Dedifferentiated amniotic fluid mesenchymal stem cell (primary cell): Measurements from ENCODE around the gene KTN1.

Experiments used
- DNase-seq: peaks from one replicate; pipeline ENCODE4 v3.0.0-alpha.2; 2016; ENCODE audit errors: extremely low spot score

KTN1 gene

DNA sequence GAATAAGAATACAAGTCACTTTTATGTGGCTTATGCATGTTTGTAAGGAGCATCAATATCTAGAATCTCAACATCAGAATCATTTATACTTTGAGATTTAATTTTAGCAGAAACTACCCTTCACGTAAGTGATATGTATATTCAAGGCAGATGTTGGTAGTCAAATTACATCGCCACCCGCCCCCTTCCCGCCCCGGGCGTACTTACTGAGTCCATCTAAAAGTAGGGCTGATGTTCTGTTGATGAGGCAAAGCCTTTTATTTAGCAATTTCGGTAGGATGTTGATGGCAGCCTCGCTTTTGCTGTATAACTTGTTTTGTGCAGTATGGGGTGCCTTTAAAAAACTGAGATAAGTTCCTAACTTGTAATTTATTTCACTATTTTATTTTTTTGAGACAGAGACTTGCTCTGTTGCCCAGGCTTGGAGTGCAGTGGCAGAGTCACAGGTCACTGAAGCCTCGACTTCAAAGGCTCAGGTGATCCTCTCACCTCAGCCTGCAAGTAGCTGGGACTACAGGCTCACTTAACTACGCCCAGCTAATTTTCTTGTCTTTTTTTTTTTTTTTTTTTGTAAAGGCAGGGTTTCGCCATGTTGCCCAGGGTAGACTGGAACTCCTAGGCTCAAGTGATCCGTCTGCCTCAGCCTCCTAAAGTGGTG is 30.8 kb downstream of the KTN1 start:
- no peak for DNase-seq

DNA sequence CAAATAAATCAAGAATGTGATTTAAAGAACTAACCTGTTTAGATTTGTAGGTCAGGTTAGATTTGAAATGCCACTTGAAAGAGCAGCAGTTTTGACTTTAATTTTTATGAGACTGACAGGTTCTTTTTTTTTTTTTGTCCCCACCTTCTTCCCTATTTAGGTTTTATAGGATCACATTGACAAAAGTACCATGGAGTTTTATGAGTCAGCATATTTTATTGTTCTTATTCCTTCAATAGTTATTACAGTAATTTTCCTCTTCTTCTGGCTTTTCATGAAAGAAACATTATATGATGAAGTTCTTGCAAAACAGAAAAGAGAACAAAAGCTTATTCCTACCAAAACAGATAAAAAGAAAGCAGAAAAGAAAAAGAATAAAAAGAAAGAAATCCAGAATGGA is 31.9 kb downstream of the KTN1 start:
- no peak for DNase-seq

DNA sequence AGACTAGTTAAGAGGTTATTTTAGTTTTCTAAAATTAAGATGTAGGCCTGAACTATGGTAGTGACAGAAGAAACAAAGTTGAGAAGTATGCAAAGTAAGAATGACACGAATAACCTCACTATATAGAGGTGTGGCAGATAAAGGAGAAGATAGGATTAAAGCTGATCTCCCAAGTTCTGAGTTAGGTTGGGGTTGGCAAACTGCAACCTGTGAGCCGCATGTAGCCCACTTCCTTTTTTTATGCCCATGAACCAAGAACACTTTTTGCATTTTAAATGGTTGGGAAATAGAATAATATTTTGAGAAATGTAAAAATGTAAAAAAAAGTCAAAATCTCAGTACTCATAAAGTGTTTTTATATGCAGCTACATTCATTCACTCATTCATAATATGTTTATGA is 34.3 kb downstream of the KTN1 start:
- DNase-seq = no peak

DNA sequence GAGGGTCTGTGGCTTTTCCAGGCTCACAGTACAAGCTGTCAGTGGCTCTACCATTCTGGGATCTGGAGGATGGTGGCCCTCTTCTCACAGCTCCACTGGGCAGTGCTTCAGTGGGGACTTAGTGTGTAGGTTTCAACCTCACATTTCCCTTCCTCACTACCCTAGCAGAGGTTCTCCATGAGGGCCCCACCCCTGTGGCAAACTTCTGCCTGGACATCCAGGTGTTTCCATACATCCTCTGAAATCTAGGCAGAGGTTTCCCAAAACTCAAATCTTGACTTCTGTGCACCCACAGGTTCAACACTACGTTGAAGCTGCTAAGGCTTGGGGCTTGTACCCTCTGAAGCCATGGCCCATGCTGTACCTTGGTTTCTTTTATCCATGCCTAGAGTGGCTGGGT is 40.3 kb downstream of the KTN1 start:
- DNase-seq = no peak

DNA sequence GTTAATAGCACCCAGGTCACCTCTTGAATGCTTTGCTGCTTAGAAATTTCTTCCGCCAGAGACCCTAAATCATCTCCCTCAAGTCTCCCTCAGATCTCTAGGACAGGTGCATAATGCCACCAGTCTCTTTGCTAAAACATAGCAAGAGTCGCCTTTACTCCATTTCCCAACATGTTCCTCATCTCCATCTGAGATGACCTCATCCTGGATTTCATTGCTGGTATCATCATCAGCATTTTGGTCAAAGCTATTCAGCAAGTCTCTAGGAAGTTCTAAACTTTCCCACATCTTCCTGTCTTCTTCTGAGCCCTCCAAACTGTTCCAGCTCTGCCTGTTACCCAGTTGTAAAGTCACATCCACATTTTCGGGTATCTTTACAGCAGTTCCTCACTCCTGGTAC is 41.0 kb downstream of the KTN1 start:
- DNase-seq = no peak

DNA sequence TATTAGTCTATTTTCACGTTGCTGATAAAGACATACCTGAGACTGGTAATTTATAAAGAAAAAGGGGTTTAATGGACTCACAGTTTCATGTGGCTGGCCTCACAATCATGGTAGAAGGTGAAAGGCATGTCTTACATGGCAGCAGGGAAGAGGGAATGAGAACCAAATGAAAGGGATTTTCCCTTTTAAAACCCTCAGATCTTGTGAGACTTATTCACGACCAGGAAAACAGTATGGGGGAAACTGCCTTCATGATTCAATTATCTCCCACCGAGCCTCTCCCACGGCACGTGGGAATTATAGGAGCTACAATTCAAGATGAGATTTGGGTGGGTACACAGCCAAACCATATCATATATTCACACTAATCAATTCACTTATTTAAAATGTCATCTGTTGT is 41.4 kb downstream of the KTN1 start:
- no peak for DNase-seq

DNA sequence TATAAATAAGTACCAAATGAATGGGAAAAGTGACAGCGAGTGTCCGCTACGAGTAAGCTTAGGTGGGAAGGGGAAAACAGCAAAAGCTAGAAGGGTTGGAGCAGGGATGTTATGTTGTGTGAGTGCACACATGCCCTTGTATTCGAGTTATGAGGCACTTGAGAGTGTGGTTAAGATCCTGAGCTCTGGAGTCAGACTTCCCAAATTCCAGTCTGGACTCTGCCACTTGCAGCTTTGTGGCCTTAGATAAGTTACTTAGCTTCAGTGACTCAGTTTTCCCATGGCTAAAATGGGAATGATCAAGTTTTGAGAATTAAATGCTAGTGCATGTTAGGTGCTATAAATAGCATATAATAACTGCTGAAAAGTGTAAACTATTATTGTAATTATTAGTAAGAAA is 44.9 kb downstream of the KTN1 start:
- no peak for DNase-seq

DNA sequence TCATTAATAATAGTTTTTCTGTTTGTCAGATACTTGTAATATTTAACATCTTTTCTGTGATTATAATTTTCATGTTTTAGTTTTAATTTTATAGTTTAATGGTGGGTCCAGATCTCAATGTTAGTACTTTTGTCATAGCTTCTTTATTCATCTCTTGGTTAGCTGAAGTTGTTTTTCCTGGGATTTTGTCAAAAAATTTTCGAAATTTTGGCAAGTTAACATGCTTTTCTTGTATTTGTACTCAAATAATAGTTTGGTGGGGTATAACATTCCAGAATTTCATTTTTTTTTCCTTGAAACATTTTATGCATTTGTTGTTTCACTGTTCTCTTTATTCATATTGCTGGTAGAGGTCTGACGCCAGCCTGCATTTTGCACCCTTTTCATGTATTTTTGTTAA is 45.5 kb downstream of the KTN1 start:
- no peak for DNase-seq

DNA sequence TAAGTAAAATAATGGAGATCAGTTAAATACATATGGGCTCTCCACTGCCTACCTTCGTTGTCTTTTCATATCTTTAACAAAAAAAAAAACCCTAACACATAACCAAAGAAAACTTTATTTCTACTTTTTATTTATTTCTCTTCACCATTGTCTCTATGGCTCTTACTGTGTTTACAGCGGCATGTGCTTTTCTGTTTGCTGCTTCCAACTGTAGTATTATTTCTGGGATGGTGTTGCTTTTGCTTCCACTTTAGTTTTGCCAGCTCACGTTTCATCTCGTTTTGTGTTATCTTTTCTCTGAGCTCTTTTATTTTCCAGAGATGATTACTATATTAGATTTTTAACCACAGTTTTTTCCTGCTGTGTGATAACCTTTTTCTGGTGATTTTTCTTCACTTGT is 46.1 kb downstream of the KTN1 start:
- DNase-seq = no peak

DNA sequence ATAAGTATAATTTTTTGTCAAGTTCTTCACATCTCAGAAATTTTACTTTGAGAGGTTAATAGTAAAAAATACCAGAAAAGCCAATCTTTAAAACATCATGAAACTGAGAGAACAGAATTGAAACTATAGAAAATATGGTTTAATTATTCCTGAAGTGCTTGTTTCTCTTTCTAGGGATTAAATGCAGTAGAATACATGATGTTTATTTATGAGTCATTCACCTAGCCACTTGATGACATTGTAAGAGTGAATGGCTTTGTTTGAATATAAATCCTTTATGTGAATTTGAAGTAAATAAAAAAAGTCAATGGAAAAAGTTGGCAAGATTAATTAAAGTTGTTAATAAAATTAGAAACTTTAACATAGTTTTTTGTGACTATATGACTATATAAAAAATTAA is 48.4 kb downstream of the KTN1 start:
- DNase-seq = no peak

DNA sequence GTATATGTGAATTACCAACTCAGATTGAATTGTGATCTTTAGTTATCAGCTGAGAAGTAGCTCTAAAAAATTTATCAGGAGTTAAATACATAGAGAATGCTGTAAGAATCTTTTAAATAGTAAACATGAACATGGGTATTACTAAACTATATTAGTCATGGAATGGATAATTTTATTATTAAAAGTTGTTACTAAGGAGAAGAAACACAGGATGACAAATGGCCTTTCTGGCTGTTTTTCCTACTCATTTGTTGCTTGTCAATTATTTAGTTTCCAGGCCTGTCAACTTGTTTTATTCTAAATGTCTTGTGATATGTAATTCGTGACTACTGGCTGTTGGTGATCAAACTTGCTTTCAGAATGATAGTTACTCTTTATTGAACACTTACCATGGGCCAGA is 58.7 kb downstream of the KTN1 start:
- no peak for DNase-seq

DNA sequence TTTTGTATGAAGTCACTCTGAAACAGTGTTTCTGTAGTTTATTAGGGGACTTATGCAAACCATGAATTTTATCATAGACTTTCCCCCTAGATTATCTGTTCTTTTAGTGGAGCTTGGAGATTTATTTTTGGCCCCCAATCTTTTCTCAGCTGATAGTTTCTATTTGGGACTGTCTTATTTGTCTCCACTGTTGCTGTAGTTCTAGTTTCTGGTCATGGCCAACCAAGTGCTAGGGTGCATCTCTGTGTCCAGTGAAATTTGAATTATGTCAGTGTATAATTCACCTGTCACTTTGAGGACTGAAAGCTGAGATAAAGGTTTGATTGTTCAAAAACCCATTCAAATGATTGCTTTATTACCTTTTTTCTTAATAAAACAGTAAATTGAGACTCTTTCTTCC is 61.3 kb downstream of the KTN1 start:
- DNase-seq = no peak

DNA sequence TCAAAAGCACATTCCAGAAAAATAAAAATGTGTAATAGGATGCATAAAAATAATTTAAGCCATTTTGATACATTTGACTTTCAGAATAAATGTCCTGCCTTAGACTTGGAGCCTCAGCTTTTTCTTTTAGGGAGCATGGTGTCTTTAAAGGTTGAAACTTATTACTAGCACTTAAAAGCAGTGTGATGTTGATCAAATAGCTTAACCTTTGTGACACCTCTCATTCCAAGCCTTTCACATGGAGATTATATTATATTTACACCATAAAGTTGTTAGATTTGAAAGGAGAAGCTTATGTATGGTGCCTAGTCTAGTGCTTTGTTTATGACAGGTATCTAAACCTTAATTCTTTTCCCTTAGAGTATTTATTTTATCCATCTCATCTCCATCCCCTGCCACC is 61.9 kb downstream of the KTN1 start:
- DNase-seq = no peak

DNA sequence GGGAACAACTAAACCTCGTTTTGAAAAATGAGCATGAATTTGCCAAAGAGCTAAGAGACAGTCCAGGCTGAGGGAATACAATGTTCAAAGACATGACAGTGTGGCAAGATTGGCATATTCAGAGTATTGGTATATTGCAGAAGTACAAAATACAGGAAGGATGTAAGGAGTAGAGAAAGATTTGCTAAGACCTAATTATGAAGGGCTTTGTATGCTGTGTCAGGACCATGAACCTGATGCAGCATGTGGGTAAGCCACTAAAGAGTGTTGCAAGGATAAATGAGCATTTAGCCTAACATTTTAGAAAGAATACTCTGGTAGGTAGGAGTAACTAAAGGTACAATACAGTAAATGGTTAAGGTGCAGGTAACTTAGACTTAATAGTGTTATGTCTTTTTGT is 65.1 kb downstream of the KTN1 start:
- DNase-seq = no peak

DNA sequence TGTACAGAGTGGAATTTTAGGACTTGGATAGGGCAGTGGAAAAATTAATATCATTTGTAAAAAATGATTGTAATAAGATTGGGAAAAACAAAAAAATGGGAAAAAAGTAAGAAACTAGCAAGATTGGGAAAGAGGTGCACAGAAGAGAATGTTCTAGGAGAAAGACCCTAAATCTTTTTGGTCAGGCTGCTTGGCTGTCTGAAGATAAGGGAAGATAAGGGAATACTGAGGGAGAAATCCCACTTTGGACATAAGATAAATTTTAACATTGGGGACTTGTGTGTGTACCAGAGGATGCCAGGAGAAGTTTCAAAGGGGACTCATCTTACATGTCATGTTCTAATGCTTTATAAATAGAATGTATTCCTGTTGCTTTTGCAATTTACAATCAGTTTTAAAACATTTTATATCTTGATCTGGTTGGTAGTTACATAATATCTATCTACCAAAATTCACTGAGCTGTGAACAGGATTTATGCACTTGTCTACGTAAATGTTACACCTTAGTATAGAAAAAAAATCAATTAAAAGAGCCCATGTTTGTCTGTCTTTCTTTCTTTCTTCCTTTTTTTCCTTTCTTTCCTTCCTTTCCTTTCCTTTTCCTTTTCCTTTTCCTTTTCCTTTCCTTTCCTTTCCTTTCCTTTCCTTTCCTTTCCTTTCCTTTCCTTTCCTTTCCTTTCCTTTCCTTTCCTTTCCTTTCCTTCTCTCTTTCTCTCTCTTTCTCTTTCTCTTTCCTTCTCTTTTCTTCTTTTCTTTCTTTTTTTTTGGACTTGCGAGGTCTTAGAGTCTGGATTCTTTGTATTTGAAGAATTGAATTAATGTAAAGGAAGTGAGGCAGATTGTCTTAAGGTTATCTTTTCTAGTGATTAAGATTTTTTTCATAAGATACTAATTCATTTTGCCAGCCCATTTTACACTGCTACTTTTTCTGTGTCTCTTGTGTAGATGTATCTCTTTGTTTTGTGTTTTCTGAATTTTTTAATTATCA is 66.1 kb downstream of the KTN1 start:
- no peak for DNase-seq

DNA sequence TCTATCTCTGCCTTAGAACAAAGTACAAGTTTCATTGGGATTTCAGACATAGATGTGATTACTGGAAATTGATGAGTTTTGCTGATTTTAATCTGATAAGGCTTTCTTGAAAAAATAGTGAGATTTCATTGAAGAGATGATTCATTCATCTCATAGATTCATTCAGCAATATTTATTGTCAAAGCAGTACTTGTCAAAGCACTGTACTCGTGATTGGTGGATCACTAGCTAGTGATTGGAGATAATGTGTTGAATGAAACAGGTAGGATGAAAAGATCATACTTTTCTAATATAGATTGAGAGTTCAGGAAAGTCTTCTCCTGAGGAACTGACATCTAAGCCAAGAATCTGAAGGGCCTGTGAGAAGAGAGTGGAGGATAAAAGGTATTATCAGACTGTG is 71.0 kb downstream of the KTN1 start:
- no peak for DNase-seq

DNA sequence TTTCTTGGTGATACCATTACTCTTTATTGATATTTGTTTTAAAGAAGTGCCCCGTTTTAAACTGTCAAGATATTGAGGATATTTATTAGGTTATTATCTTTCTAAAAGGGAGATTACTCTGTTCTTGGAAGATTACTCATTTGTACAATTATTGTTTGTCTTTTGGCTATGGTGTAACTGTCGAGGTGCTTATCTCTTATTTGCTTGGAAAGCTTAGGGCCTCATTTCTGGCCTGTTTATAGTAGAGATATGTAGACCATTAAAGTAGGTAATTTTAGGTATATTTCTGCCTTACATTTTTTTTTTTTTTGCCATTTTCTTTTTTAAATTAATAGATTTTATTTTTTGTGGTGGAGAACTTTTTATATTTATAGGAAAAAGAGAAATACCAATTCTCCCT is 74.2 kb downstream of the KTN1 start:
- DNase-seq = no peak

DNA sequence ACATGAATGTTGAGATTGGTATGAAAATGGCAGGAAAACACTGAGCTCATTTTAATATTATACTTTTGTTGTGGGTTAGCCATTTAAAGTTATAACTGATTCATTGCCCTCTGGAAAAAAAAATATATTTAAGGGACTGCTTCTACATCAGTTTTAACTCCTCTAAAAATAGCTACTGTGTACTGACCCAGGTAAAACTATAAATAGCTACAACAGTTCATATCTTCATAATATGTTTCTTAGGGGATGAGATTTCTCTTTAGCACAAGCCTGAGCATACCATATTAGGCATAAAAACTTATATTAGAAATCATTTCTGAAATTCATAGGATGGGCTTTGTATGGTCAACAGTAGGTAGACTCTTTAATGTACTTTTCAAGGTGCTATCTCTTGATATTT is 81.0 kb downstream of the KTN1 start:
- no peak for DNase-seq

DNA sequence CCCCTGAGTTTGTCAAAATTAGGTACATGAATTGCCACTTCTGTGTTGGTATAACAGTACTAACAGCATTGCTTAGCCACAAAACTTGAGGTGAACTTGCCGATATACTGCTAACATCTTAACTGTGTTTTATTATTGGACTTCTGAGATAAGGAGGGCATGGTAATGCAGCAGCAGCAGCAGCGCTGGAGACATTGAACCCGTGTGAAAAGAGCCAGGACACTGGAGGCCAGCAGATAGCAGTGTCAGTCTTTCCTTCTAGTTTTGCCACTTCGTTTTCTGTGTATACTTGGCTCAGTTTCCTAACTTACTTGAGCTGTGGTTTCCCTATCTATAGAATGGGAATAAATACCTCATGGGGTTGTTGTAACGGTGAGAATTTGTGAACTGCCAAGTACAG is 82.7 kb downstream of the KTN1 start:
- no peak for DNase-seq

DNA sequence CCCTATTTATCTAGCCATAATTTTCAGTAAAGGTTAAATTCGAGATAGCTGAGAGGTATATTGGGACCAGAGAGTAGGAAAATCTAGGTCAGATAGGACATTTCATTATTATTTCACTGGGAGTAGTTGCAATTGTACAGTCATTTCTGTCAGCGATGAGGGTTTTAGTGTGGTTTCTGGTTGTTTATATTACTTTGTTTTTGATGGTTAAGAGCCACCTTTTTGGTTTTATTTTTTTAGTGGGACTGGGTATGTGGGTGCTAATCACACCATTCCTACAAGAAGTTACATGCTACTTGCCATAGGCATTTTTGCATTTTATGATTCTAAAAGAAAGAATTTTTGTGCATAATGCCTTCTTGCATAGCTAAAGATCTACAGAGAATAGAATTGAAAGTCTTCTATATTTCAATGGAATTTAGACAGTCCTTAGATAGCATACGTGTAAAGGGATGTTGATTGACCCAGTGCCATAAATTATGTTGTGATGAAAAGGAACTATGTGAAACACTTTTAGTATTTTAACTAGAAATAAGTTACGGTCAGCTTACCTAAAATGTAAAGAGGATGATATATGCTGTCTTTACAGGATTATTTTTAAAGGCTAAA is 85.2 kb downstream of the KTN1 start:
- DNase-seq = no peak

DNA sequence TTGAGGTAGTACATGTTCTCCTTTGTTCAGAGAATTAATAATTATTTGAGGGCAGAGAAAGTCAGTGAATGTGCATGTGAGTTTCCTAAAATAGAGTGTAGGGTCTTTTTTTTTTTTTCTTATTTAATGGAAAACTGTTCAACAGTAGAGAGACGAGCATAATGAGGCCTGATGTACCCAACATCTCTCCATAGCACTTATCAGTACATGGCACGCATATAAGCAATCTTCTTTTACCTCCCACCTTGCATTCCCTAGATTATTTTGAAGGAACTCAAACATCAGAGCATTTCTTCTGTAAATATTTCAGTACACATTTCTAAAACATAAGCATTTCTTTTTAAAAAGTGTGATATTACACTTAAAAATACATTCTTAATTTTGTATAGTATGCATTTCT is 87.8 kb downstream of the KTN1 start:
- DNase-seq = no peak

DNA sequence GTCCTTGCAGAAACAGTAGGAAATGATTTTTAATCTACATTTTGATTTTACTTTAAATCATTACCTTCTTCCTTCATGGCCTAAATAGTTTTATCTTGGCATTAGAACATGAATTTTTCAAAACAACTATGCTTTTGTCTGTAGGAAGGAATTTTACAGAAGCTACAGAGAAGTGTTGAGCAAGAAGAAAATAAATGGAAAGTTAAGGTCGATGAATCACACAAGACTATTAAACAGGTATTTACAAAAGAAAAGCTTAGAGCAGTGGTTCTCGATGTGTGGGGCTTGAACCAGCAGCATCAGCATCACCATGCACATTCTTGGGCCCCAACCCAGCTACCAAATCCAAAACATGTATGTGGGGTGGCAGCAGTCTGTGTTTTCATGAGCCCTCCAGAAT is 91.6 kb downstream of the KTN1 start:
- DNase-seq = no peak

DNA sequence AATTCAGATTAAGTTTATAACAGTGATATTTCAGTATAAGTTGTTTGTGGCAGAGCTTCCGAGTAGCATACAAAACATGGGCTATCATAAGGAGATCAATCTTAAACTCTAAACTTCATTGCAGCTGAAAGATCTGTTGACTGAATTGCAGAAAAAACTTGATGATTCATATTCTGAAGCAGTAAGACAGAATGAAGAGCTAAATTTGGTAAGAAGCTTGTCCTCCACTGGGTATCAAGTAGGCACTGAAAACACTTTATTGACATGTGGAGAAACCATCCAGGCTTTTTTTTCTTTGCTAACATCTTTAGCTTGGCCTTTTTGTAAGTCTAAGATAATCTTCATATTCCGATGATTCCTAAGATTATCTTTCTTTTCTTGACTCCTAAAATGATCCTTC is 93.0 kb downstream of the KTN1 start:
- DNase-seq = no peak
